Measurements from ENCODE around the gene OVCH1.

OVCH1 gene

DNA sequence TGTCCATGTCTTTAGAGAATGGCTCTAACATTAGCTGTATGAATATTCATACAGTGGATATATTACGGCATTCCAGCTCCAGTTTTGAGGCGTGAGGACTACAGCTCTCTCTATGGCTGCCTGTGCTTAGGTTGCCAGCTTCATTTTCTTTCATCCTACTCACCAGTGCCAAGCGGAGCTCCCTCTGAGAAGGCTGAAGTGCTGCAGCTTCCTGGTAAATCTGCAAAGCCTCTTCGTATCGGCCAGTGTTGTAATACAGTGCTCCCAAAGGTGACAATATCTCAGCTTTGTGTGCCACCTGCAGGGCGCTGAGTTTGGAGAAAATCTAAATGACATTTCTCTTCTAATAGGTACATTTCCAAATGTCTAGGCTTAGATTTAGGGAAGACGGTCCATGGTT is 19.8 kb upstream of the OVCH1 start:
- ATAC-seq: no peak
- TF ChIP-seq RARB (CRISPR knock-in tag; IDR thresholded peaks at IDR 0.05) (no peak), PPARA (CRISPR knock-in tag; IDR thresholded peaks at IDR 0.05; ENCODE audit: borderline replicate concordance) (no peak), TCF4 (CRISPR knock-in tag; IDR thresholded peaks at IDR 0.05; ENCODE audit: borderline replicate concordance) (no peak), ZFP30 (CRISPR knock-in tag; IDR thresholded peaks at IDR 0.05) (no peak), ARNTL (CRISPR knock-in tag; IDR thresholded peaks at IDR 0.05; ENCODE audit: borderline replicate concordance, low read depth) (no peak), GLIS3 (CRISPR knock-in tag; IDR thresholded peaks at IDR 0.05) (no peak), TOX (CRISPR knock-in tag; IDR thresholded peaks at IDR 0.05; ENCODE audit: borderline replicate concordance) (no peak)

DNA sequence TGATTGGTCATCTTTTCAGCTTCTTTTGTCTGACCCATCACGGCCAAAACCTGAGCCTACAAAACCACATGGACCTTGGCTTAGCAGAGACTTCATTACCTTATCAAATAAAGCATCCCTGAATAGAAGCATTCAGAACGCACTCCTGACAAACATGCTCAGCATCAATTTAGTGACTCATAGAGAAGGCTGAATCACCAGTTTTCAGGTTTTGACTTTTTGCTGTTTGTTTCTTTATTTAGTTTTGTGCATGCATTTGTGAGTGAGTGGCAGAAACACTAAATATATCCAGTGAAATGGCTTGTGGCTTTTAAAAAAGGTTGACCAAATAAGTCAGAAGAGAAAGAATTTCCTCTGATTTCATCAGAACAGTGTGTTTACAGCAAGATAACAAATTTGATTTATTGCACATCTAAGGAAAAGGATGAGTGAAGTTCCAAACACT is 19.0 kb upstream of the OVCH1 start:
- TF ChIP-seq CSRNP3 (CRISPR knock-in tag; IDR thresholded peaks at IDR 0.05) (no peak), RARB (CRISPR knock-in tag; IDR thresholded peaks at IDR 0.05) (no peak), TOX (CRISPR knock-in tag; IDR thresholded peaks at IDR 0.05; ENCODE audit: borderline replicate concordance) (no peak), ESRRG (CRISPR knock-in tag; IDR thresholded peaks at IDR 0.05) (no peak), ARNTL (CRISPR knock-in tag; IDR thresholded peaks at IDR 0.05; ENCODE audit: borderline replicate concordance, low read depth) (no peak), ZFP3 (CRISPR knock-in tag; IDR thresholded peaks at IDR 0.05) (peak; percentile 59; the same call in 1 of the 2 replicates), ZNF8 (CRISPR knock-in tag; IDR thresholded peaks at IDR 0.05) (no peak), POU6F1 (CRISPR knock-in tag; IDR thresholded peaks at IDR 0.05; ENCODE audit: borderline replicate concordance, low read depth) (no peak), CSDC2 (CRISPR knock-in tag; IDR thresholded peaks at IDR 0.05) (0 out of 2 replicates have a peak, but pooled peaks have one; percentile 51), BACH2 (CRISPR knock-in tag; IDR thresholded peaks at IDR 0.05; ENCODE audit: borderline replicate concordance) (no peak), ZNF565 (CRISPR knock-in tag; conservative IDR thresholded peaks at IDR 0.05; ENCODE audit: low read depth) (no peak), TCF4 (CRISPR knock-in tag; IDR thresholded peaks at IDR 0.05; ENCODE audit: borderline replicate concordance) (no peak), PPARA (CRISPR knock-in tag; IDR thresholded peaks at IDR 0.05; ENCODE audit: borderline replicate concordance) (no peak), ISL1 (CRISPR knock-in tag; IDR thresholded peaks at IDR 0.05) (peak; percentile 68; the same call in 1 of the 2 replicates)
- peak; percentile 41; the same call in 1 of the 3 replicates for ATAC-seq

GRCh38 chr12:29510591-29511185 is 13.2 kb upstream of the OVCH1 start:
- no peak for ATAC-seq
- no peak for TF ChIP-seq TCF4 (CRISPR knock-in tag; IDR thresholded peaks at IDR 0.05; ENCODE audit: borderline replicate concordance)
- TF ChIP-seq, protein P1, sequence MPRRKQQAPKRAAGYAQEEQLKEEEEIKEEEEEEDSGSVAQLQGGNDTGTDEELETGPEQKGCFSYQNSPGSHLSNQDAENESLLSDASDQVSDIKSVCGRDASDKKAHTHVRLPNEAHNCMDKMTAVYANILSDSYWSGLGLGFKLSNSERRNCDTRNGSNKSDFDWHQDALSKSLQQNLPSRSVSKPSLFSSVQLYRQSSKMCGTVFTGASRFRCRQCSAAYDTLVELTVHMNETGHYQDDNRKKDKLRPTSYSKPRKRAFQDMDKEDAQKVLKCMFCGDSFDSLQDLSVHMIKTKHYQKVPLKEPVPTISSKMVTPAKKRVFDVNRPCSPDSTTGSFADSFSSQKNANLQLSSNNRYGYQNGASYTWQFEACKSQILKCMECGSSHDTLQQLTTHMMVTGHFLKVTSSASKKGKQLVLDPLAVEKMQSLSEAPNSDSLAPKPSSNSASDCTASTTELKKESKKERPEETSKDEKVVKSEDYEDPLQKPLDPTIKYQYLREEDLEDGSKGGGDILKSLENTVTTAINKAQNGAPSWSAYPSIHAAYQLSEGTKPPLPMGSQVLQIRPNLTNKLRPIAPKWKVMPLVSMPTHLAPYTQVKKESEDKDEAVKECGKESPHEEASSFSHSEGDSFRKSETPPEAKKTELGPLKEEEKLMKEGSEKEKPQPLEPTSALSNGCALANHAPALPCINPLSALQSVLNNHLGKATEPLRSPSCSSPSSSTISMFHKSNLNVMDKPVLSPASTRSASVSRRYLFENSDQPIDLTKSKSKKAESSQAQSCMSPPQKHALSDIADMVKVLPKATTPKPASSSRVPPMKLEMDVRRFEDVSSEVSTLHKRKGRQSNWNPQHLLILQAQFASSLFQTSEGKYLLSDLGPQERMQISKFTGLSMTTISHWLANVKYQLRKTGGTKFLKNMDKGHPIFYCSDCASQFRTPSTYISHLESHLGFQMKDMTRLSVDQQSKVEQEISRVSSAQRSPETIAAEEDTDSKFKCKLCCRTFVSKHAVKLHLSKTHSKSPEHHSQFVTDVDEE (CRISPR knock-in tag; IDR thresholded peaks at IDR 0.05): no peak
- TF ChIP-seq TOX (CRISPR knock-in tag; IDR thresholded peaks at IDR 0.05; ENCODE audit: borderline replicate concordance): no peak
- TF ChIP-seq OSR1 (CRISPR knock-in tag; IDR thresholded peaks at IDR 0.05): no peak
- no peak for TF ChIP-seq ZFP30 (CRISPR knock-in tag; IDR thresholded peaks at IDR 0.05)
- TF ChIP-seq CREB5 (CRISPR knock-in tag; IDR thresholded peaks at IDR 0.05; ENCODE audit: low read depth): no peak
- TF ChIP-seq BACH2 (CRISPR knock-in tag; IDR thresholded peaks at IDR 0.05; ENCODE audit: borderline replicate concordance): no peak
- TF ChIP-seq, protein P2, sequence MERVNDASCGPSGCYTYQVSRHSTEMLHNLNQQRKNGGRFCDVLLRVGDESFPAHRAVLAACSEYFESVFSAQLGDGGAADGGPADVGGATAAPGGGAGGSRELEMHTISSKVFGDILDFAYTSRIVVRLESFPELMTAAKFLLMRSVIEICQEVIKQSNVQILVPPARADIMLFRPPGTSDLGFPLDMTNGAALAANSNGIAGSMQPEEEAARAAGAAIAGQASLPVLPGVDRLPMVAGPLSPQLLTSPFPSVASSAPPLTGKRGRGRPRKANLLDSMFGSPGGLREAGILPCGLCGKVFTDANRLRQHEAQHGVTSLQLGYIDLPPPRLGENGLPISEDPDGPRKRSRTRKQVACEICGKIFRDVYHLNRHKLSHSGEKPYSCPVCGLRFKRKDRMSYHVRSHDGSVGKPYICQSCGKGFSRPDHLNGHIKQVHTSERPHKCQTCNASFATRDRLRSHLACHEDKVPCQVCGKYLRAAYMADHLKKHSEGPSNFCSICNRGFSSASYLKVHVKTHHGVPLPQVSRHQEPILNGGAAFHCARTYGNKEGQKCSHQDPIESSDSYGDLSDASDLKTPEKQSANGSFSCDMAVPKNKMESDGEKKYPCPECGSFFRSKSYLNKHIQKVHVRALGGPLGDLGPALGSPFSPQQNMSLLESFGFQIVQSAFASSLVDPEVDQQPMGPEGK (CRISPR knock-in tag; IDR thresholded peaks at IDR 0.05; ENCODE audit: borderline replicate concordance): no peak
- TF ChIP-seq SNAI2 (CRISPR knock-in tag; IDR thresholded peaks at IDR 0.05): no peak
- no peak for TF ChIP-seq ESRRG (CRISPR knock-in tag; IDR thresholded peaks at IDR 0.05)
- TF ChIP-seq ZC3H10 (CRISPR knock-in tag; IDR thresholded peaks at IDR 0.05): no peak
- TF ChIP-seq PPARA (CRISPR knock-in tag; IDR thresholded peaks at IDR 0.05; ENCODE audit: borderline replicate concordance): no peak
- TF ChIP-seq ZFP3 (CRISPR knock-in tag; IDR thresholded peaks at IDR 0.05): no peak
- no peak for TF ChIP-seq RARB (CRISPR knock-in tag; IDR thresholded peaks at IDR 0.05)
